ENCODE data around the gene PIEZO1.
"Not testable (repeated sequence)": the region's sequence is repeated elsewhere in the genome, so short reads cannot be mapped to it uniquely, and the experiment has no call there.

Gene PIEZO1

DNA sequence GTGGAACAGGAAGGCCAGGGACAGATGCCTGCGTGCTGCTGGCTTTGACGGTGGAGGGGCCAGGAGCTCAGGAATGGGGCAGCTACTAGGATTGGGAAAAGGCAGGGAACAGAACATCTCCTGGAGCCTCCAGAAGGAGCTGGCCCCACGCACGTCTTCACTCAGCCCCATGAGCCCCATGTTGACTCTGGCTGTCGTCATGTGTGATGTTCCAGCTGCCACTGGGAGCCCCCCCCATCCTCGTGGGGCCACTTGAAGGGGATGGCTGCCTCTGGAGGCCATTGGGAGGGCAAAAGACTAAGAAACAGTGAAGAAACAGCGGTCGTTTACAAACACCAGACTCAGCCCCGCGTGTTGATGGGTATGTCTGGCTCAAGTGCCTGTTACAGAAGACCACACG, 45.2 kb upstream of the PIEZO1 start:
- in situ Hi-C loops (cut with MboI; ENCODE audit: low sequenced_read_pairs, unreplicated experiment): no loop called here
- TF ChIP-seq, protein P1, sequence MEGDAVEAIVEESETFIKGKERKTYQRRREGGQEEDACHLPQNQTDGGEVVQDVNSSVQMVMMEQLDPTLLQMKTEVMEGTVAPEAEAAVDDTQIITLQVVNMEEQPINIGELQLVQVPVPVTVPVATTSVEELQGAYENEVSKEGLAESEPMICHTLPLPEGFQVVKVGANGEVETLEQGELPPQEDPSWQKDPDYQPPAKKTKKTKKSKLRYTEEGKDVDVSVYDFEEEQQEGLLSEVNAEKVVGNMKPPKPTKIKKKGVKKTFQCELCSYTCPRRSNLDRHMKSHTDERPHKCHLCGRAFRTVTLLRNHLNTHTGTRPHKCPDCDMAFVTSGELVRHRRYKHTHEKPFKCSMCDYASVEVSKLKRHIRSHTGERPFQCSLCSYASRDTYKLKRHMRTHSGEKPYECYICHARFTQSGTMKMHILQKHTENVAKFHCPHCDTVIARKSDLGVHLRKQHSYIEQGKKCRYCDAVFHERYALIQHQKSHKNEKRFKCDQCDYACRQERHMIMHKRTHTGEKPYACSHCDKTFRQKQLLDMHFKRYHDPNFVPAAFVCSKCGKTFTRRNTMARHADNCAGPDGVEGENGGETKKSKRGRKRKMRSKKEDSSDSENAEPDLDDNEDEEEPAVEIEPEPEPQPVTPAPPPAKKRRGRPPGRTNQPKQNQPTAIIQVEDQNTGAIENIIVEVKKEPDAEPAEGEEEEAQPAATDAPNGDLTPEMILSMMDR (IDR thresholded peaks at IDR 0.05; ENCODE audit: borderline replicate concordance, control extremely low read depth, extremely low read depth, insufficient read depth, missing control alignments): no peak

DNA sequence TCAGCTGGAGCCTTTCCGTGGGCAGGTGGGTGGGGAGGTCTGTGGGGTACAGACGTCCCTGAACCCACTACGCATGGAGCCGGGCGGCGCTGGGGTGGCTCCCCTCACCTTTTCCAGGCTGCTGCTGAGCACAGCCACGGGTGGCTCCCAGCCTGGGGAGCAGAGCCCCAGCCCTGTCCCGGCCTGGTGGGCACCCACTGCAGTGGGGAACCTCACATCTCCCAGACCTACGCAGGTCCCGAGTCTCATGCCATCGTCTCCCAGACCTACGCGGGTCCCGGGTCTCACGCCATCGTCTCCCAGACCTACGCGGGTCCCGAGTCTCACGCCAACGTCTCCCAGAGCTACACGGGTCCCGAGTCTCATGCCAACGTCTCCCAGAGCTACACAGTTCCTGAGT, 43.7 kb upstream of the PIEZO1 start:
- DNase-seq (ENCODE audit: low spot score): no peak
- TF ChIP-seq, protein P1 (IDR thresholded peaks at IDR 0.05; ENCODE audit: borderline replicate concordance, control extremely low read depth, extremely low read depth, insufficient read depth, missing control alignments): no peak
- in situ Hi-C loops (cut with MboI; ENCODE audit: low sequenced_read_pairs, unreplicated experiment): no loop called here

More for the DNA sequence above, 45.2 kb upstream of the PIEZO1 start:
- no peak for DNase-seq (ENCODE audit: low spot score)

DNA sequence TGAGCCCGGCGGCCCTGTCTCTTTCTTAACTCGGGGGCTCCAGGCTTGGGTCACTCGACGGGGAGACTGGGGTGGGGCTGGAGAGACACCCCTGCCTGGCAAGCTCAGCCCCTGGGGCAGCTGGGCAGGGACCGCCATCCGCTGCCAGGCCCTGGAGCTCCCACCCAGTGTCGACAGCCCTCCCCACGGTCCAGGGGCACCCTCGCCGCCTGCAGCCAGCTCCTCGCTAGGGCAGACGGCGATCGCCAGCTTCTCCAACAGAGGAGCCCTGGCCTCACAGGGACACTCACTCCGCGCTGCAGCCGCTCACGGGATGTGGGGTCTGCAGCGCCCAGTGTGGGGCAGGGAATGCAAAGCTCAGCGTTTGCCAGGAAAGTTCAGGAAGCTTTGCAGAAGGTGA, 42.7 kb upstream of the PIEZO1 start:
- no peak for DNase-seq (ENCODE audit: low spot score)
- TF ChIP-seq, protein P1 (IDR thresholded peaks at IDR 0.05; ENCODE audit: borderline replicate concordance, control extremely low read depth, extremely low read depth, insufficient read depth, missing control alignments): no peak
- in situ Hi-C loops (cut with MboI; ENCODE audit: low sequenced_read_pairs, unreplicated experiment): no loop called here

DNA sequence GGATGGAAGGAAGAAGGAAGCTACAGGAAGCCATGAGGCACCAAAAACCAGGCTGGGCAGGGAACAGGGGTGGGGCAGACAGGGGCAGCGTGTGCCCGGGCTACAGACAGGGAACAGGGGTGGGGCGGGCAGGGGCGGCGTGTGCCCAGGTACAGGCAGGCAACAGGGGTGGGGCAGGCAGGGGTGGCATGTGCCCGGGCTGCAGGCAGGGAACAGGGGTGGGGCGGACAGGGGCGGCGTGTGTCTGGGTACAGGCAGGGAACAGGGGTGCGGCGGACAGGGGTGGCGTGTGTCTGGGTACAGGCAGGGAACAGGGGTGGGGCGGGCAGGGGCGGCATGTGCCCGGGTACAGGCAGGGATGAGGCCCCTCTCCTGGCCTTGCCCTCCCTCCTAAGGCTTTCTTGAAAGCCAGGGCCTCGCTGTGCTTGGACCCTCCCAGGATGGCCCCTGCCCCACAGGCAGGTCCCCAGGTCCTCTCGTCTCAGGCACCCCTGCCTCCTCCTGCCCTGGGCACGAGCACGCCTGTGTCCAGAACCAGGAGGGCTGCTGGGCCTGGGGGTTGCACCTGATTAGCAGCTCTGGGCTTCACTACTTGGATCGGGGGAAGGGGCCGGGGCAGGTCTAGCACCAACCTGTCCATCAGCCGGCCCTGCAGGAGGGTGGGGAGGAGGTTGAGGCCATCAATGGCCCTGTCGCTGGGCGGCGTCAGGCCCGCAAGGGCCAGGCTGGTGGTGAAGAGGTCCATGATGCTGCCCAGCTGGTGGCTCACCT, 41.2 kb upstream of the PIEZO1 start:
- TF ChIP-seq, protein P1 (IDR thresholded peaks at IDR 0.05; ENCODE audit: borderline replicate concordance, control extremely low read depth, extremely low read depth, insufficient read depth, missing control alignments): no peak
- in situ Hi-C loops (cut with MboI; ENCODE audit: low sequenced_read_pairs, unreplicated experiment): no loop called here
- no peak for DNase-seq (ENCODE audit: low spot score)

DNA sequence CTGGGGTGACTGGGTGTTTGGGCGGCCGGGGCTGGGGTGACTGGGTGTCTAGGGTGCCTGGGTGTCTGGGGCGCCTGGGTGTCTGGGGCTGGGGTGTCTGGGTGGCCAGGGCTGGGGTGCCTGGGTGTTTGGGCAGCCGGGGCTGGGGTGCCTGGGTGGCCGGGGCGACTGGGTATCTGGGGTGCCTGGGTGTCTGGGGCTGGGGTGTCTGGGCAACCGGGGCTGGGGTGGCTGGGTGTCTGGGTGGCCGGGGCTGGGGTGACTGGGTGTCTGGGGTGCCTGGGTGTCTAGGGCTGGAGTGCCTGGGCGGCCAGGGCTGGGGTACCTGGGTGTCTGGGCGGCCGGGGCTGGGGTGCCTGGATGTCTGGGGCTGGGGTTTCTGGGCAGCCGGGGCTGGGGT, 40.1 kb upstream of the PIEZO1 start:
- TF ChIP-seq, protein P1 (IDR thresholded peaks at IDR 0.05; ENCODE audit: borderline replicate concordance, control extremely low read depth, extremely low read depth, insufficient read depth, missing control alignments): no peak
- in situ Hi-C loops (cut with MboI; ENCODE audit: low sequenced_read_pairs, unreplicated experiment): no loop called here
- DNase-seq (ENCODE audit: low spot score): no peak

DNA sequence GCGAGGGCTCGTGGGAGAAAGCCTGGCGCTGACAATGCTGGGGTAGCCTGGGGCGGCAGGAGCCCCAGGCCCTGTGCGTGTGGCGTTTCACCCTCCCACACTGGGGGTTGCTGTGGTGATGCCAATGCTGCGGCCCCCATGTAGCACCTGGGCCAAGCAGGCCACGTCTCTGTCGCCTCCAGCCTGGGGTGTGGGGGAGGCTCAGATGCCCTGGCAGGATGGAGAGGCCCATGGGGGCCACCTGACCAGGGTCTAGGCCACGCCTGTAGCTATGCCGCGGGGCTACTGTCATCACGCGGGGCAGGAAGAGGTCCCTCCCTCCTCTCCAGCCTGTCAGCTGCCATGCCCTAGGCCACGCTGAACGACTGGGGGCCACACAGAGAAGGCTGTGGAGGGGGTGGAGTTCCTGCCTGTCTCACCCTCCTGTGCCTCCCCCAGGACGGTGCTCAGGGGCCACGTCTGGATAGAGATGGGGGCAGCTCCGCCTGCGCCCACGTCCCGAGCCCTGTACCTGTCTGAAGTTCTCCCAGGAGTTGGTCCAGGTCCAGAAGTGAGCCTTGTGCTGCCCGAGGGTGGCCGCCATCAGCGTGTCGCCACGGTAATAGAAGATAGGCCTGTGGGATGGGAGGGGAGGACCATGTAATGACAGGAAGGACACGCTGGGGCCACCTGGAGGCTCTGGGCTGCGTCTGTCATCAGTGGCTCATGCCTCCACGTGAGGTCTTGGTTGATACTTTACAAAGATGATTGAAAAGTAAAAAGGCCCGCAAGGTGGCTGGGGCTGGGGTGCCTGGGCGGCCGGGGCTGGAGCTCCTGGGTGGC, 39.4 kb upstream of the PIEZO1 start:
- in situ Hi-C loops (cut with MboI; ENCODE audit: low sequenced_read_pairs, unreplicated experiment): no loop called here
- DNase-seq (ENCODE audit: low spot score): no peak
- TF ChIP-seq, protein P1 (IDR thresholded peaks at IDR 0.05; ENCODE audit: borderline replicate concordance, control extremely low read depth, extremely low read depth, insufficient read depth, missing control alignments): no peak

DNA sequence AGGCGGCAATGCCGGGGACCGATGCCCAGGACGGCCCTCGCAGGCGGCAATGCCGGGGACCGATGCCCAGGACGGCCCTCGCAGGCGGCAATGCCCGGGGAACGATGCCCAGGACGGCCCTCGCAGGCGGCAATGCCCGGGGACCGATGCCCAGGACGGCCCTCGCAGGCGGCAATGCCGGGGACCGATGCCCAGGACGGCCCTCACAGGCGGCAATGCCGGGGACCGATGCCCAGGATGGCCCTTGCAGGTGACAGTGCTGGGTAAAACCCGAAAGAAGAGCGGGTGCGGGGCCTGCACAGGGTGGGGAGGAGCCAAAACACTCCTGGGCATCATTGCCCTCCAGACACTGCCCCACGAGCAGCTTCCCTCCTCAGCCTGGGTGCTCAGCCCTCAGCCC, 38.6 kb upstream of the PIEZO1 start:
- in situ Hi-C loops (cut with MboI; ENCODE audit: low sequenced_read_pairs, unreplicated experiment); DNase-seq (ENCODE audit: low spot score): not testable (repeated sequence)

Data from GM13976 (cell line).